Cerebellar nuclear complex (tissue), 1 donor: Measurements from ENCODE around the gene DAB2.
"Not testable (repeated sequence)": the region's sequence is repeated elsewhere in the genome, so short reads cannot be mapped to it uniquely, and the experiment has no call there.

Source experiments
- DNase-seq, 2 experiments: peaks; one replicate each; lab custom pipeline; 2025; lab: John Stamatoyannopoulos, UW

The DAB2 gene

DNA sequence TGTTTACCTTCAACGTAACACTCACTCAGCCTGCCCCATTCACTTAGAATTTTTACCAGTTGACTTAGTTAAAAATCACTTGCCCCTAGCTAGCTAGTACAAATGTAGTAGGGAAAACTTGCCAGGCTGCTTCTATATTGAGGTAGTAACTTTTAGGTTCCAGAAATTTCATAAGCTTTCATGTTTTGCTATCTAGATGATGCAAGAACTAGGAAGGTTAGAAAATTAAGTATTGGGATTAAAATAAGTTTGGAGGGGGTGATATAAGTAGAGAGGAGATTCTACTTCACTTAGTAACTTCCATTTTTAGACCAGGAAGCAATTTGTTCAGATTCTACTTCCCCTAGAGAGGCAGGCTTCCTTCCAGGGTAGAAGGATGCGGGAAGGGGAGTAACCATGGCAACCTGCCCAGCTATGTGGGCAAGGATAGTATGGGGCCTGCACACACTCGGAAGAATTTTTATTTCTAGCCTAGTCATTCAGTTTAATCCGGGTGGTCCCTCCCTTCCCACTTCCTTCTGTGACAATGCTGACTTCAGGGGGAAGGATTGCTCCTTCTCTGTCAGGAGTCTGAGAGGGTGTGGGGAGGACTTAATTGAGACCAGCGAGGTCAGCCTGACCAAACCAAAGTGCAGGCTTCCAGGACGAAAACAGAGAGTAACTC lies 4.2 kb downstream of the DAB2 start:
- no peak for DNase-seq

DNA sequence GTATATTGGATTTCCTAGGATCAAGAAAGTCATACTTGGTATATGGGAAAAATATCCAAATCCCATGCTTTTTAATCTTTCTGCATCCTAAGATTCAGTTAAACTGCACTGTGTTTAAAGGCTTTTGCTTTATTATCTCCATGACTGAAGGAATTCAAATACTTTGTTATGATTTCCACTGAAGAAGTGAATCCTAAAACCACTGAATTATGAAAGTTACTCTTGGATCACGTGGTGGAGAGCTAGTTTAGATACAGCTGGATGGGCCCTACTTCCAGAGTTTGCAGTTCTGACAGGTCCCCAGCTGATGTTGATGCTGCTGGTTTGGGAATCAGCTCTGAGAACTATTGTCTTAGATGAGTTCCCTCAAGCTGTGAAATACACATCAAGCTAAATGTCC lies 5.0 kb downstream of the DAB2 start:
- DNase-seq, result no peak

DNA sequence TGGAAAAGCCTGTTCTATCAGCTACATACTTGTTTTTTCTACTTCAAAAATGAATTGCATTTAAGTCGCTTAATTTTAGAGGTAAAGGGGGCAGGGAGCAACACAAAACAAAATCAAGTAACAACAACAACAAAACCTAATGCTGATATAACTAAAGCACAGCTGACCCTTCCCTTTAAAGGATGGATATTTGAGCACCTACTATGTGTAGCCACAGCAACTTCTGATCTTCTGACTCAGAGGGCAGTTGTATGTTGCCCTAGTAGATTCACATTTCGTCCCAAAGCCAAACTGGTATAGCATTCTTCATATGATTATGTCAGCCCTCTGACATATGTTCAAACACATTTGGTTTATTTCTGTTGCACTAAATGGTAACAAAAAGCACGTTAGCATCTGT lies 6.8 kb downstream of the DAB2 start:
- no peak for DNase-seq

DNA sequence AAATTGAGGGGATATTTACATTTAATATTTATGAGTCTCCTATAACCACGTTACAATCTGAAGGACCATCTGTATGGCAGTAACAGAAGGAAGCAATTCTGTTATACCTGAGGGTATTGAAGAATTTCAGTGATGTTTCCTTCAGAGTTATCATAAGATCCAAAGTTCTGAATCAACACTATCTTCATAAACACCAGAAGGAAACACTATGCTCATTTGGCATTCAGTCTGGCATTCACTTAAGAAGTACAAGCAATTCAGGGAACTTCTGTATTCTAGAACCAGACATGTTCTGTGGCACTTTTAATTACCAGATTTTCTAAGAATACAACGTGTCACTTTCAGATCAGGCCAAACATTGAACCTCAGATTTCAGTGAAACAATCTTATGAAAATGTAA lies 9.6 kb downstream of the DAB2 start:
- DNase-seq, result no peak

DNA sequence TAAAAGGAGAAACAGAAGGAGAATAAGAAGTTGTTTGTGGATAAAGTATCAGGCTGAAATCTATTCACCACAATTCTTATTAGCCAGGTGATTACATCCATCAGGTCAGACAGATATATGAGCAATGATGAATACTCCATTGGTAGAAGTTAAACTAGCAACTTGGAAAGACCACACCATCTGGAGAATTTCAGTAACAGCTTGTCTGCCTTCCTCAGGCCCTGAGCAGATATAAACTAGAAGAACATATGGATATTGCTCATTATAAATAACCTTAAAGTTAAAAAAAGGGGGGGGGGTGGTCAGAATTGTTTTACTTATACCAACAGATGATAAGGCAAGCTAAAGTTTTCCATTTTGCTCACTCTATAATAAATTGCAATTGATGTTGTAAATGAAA lies 10.4 kb downstream of the DAB2 start:
- no peak for DNase-seq

DNA sequence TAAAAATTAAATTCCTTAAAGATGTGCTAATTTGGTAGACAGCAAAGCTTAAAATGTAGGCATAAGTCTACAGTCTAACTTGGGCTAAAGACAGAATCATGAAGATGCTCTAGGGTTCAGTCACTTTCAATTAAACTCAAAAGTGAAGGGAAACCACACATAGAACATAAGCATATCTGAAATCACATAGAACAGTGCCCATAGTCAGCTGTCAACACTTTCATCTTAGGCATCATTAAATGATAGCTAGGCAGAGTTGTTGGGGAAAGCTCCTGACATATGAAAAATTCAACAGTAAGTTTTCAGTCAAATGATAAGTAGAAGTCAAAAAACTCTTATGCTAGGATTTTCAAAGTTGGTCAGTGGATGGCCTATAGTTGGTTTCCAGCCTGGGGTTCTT lies 11.0 kb downstream of the DAB2 start:
- no peak for DNase-seq

DNA sequence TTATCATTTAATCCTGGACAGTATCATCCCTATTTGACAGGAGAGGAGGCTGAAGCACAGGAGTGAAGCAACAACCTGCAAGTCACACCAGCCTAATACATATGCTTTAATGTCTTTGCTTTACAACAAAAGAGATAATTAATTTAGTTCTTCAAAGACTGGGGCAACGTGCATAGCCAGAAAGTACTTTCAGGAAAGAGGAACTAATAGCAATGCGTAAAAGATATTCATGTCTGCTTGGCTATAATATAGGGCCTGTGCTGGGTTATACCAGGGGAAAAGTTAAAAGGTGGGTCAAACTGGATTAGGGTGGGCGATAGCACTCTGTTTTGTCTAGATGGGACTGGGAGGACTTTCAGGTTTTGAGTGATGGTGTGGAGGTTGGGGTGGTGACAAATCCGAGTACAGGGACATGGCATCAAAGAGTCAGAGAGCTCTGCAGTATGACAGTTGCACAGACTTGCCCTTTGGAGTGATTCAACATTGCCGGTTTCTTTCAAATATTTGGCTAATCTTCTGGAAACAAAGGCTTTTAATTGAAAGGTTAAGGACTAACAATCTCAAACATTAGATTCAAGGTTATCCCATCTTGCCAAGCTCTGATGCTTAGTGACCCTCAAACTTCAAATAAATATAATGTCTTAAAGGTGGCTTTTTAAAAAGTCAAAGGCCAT lies 11.9 kb downstream of the DAB2 start:
- DNase-seq, result no peak

DNA sequence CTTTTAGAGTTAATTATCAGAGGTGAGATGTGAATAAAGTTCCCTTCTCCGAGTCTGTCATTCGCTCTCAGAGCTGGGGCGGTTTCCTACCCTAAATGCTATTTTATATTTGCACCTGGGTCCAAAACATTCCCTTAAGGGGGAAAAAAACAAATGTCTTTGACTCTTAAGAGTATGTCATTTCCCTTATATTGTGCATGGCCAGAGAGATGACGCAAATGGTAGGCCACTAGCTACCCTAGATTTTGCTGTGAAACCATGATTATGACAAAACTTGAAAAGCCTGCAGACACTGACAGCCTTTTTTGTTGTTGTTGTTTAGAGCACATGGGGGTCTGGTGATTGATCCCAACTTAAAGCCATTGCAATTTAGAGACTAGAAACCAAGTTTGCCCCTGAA lies 12.8 kb downstream of the DAB2 start:
- DNase-seq, result no peak

DNA sequence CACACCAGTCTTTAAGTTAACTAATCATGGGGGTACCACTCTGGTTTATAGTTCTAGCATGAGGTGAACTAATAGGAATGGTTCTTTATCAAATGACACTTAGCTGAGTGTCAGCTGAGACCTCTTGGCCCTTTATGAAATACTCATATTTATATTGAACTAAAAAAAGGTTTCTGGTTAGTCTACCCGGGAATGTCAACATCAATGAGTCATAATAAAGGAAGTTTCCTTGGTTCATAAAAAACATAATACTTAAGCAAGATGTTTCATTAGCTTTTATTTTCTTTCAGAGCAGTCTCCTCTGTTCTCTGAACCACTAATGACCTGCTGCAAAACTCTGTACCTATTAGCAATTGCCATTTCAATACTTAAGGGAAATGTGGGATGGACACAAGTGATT lies 13.7 kb downstream of the DAB2 start:
- DNase-seq, result no peak

DNA sequence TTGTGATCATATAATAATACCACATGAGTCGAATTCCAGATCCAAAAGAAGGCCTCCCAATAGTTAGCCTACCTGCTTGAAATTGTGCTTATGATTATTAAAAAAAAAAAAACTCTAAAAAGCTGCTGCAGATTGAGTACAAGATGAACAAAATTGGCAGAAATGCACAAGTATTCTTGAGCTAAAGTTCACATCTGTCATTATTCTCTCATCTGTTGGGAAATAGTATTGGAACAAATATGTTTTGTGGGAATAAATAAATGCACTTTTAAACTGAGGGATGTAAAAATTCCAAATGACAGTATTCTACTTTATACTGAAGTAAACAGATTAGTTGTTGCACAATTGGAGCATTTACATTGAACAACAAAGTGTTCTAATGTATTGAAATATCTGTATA lies 15.7 kb downstream of the DAB2 start:
- no peak for DNase-seq

DNA sequence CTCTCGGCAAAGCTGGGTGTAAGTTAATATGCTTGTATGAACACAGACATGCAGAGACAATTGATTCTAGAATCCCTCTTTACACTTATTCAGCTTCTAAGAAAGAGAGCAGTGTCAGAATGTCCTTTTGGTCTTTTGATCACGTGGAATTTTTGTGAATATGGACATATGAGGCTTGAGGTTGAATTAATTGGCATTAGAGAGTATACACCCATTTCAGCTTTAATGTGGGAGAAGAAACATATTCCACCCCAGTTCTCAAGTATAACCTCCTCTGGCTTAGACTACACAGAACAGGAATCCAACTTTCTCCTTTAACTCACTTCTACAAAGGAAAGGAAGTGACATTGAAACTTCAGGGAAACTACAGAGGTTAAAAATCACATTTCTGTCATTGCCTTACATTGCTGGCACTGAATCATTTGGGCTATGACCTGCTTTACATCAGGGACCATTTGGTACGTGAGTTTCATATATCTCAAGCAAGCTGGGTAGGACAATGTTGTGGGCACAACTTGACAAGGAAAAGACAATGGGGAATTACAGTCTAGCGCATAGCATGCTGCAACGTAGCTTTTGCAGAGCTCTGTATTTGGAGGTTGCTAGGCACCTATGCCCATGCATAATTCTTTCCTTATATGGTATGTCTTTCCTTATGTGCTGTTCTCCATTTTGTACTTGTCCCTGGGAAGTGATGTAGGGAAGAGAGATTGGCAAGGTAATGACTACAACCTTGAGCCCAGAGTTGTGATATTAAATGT lies 19.5 kb downstream of the DAB2 start:
- DNase-seq, result no peak

DNA sequence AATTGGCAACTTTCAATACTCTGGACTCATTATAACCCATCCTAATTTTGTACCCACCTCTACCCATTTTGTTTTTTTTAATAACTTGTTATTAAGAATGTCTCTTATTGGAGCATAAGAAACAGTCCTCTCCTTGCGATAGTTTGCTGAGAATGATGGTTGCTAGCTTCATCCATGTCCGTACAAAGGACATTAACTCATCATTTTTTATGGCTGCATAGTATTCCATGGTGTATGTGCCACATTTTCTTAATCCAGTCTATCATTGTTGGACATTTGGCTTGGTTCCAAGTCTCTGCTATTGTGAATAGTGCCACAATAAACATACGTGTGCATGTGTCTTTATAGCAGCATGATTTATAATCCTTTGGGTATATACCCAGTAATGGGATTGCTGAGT lies 21.0 kb downstream of the DAB2 start:
- DNase-seq, result not testable (repeated sequence)

DNA sequence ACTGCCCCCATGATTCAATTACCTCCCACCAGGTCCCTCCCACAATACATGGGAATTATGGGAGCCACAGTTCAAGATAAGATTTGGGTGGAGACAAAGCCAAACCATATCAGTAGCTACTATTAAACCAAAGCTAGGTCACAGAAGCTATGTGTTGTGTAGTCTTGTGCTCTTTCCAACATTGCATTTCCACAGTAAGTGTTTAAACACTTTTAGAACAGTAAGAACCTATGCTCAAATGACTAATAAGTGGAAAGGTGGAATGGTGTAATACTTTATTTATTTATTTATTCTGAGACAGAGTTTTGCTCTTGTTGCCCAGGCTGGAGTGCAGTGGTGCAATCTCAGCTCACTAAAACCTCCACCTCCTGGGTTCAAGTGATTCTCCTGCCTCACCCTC lies 22.6 kb downstream of the DAB2 start:
- not testable (repeated sequence) for DNase-seq

DNA sequence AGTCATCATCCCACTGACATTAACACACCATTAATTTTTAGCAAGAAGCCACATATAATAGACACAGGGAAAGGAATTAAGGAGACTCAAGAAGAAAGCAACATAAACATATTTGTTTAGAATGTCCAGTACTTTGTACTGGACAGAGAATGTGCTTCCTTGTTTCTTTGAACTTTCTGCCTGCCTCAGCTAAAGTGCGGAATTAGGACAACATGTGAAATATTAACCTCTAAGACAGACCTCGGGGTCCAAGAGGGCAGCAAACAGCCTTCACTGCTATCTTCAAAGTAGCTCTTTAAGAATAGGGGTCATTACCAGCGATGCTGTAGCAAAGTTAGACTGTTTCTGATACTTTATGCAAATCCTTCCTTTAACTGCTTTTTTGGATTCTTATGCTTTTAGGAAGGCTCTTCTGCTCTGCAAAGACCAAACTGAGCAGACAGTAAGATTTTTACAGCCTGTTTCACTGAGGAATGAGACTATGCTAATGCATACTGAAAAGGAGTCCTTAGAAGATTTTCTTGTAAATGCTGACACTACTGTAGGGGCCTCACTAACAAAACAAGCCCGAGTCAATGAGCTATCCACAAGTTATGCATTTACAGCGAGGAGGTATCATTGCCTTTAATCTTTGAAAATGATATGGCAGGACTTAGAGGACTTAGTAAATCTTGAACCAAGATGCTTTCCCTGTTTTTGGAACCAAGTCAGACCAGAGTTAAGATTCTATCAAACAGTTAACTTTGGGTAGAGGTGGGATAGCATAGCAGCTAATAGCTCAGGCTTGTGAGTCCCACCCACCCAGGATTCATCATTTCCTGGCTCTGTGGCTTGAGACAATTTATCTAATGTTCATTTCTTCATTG lies 23.8 kb downstream of the DAB2 start:
- no peak for DNase-seq

DNA sequence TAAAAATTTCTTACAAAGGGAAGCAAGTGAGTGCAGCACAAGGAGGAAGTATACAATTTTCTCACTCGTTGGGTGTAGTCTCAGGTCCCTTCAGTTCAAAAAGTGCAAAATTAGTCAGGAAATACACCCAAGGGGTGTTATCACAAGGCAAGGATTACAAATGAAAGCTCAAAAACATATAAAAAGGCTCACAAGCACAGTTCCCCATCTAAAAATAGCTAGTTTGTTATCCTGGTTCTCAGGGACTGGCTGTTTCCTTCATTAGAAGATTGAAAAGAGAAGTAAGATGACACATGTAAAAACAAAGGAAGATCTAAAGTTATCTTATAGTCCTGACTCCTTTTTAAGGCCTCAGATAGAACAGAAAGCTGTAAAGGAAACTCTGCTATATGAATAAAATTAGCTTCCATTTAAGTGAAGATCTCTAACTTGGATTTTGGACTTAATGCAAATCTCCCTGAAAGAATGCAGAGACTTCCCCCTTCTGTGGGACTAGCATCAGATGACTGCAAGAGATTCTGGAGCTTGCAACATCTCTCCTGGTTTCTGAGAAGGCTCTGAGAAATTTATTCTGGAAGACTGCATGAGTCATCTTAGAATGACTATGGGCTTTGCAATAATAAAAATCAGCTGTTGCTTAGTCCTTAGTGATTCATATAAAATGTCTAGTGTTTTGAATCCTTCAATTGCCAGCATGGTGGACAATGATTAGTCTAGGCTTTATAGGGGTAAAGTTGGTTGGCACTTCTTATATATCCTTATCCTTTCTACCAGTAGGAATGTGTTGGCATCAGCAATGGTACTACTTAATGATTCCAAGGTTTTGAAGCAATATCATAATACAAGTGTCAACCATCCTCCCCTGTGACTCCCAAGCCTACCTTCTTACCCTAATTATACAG lies 25.4 kb downstream of the DAB2 start:
- no peak for DNase-seq

DNA sequence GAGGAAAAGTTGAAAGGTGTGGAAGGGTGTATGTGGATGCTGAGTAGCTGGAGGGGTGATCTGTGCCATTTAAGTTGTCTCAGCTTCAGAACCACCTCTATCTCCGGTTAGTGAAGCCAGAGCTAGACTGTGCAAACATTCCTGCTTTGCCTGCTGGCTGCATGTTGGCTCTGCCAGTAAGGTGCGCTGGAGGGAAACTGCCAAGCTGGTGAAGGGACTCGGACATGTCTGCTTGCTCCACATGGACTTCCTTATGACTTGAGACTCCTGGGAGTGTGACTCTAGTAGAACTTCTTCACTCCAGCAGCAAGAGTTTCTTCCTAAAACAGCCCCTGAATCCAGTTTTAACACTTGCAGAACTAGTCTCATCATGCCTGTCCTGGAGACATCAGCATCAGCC lies 27.9 kb downstream of the DAB2 start:
- DNase-seq, result no peak

DNA sequence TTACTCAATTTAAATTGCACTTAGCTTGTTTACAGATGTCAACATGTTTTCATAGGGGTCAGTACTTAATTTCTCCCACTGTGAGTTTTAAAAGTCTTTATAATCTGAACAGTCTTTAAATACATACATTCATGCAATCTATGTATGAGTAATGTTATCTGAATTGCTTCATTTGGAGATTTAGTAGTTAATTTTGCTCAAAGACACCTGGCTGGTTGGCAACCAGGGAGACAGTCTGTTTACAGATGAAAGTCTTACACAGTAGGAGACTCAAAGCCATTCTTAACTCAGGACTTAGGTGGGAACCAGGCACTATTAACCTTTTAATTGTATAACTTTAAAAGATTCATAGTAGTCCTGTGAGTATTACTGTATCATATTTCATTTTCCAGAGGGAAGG lies 29.3 kb downstream of the DAB2 start:
- DNase-seq, result no peak

DNA sequence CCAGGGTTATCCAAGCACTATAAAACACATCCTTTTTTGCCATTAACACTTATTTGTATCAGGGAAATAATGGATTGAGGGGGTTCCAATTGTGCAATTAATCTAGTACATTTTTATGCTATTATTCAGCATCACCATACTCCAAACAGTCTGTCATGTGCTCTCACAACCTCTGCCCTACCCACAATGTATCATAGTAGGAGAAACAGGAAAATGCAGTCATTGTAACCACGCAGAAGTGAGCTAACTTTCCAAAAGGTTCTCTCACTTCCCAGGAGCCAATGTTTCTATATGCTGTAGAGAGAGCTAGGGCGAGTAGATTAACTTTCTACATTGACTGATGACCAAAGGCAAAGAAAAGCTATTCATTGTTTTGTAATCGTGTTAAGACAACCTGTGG lies 29.8 kb downstream of the DAB2 start:
- no peak for DNase-seq

DNA sequence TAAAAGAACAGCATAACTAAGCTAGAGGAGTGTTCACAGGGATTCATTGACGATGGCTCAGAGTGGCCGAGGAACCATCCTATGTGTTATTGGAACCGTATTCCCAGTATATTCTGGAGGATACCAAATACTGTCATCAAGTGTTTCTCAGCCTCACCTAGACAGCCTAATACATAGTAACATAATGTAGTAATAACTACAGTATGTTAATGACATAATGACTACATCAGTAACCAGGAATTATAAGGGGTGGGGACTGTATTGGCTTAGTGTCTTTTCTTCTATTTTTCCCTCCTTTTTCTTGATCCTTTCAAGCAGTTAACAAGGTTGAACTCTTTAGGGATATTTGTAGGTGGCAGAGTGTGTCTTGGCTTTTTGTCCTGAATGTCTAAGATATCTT lies 33.8 kb downstream of the DAB2 start:
- no peak for DNase-seq

DNA sequence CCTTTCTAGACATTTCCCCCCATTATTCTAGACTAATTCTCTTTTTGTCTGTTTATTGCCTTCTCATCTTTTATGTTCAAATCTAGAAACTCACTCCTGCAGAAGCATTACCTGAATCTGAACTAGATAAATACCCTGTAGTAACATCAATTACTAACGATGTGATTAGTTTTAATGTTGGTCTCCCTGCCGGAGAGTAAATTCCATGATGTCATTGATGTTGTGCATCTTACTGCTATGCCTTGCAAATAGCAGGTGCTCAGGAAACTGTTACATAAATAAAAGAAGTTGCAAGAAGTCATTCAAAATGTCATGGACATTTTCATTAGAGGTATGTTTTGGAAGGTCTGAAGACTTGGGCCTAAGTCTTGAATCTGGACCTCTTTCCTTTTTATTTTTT lies 37.5 kb downstream of the DAB2 start:
- no peak for DNase-seq

DNA sequence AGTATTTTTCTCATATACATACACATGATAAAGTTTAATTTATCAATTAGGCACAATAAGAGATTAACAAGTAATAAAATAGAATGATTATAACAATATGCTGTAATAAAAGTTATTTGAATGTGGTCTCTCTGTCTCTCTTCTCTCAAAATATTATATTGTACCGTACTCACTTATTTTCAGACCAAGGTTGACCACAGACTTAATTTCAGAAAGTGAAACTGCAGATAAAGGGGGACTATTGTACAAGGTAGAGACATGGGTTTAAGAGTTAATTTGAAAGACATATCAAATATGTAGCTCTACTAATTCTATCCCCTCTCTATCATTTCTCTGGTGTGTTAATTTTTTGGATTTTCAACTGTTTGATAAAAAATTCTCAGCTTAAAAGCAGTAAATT lies 40.5 kb downstream of the DAB2 start:
- no peak for DNase-seq
